Measurements from ENCODE around the gene SMAD6.

Gene SMAD6

GRCh38 chr15:66743204-66743603 is 41.2 kb downstream of the SMAD6 start:
- no peak for TF ChIP-seq CTCF (IDR thresholded peaks at IDR 0.05)

DNA sequence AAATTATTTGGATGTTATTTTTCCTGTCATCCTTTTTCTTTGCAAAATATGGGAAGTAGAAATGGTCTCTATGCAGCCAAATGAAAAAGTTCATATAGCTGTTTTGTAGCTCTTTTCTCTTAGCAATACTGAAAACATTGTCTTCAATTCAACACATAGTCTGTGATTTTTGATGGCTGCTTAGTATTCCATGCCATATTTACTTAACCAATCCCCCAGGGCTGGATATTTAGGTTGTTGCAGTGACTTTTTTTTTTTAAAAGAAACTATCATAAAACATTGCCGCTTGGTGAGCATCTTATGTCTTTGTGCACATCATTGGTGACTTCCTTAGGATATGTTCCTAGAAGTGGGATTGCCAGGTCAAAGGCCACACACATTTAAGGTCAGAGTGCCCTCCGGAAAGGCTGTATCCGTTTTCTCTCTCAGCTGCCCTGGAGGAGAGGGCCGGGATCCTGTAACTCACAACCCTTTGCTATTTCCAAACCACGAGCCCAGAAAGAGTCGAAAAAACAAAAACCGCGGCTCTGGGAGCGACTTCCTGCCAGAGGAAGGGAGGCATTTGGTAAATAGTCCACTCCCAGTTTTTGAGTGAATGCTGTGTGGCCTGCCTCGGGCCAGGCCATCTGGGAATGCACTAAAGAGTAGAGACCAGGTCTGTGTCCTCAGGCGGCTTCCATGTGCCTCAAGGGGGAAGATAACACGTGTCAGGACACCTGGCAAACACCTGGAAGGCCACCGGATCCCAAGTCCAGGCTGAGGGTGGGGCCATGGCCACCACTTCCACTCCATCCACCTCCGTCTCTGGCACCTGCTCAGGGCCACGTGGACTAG is 41.9 kb downstream of the SMAD6 start:
- no peak for TF ChIP-seq CTCF (IDR thresholded peaks at IDR 0.05)

DNA sequence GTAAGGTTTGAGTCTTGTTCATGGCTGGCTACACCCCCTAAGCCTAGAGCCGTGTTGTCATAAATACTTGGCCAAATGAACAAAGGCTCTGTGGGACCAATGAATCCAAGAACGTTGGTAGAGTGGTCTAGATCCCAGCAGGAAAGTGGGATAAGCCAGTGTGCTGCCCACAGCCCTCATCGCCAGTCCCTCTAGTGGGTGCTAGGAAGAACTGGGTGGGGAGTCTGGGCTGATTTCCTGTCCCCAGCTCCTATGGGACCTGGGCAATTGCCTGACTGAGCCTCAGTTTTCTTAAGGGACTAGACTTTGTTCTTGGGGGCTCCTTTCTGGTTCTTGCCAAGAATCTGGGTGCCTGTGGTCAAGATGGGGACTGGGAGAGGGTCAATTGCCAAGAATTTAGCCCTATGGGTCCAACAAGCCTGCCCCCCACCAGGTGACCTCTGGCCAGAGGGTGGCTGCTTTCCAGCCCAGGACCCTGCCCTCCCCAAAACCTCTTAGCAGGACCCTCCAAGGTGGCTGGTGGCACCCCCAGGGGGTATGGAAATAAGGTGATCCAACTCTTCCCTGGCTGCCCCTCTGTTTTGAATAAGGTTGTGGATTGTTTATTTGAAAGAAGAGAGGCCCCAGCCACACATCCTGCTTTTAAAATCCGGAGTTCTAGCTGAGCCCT is 42.7 kb downstream of the SMAD6 start:
- no peak for TF ChIP-seq CTCF (IDR thresholded peaks at IDR 0.05)

GRCh38 chr15:66745530-66746230 is 43.6 kb downstream of the SMAD6 start:
- TF ChIP-seq CTCF (IDR thresholded peaks at IDR 0.05): no peak

- no peak for TF ChIP-seq CTCF (IDR thresholded peaks at IDR 0.05)
Measured at GRCh38 chr15:66746231-66746605, 44.2 kb downstream of the SMAD6 start.

- TF ChIP-seq CTCF (IDR thresholded peaks at IDR 0.05): no peak
Measured at GRCh38 chr15:66747223-66747622, 45.2 kb downstream of the SMAD6 start.

GRCh38 chr15:66747886-66748707 is 46.1 kb downstream of the SMAD6 start:
- no peak for TF ChIP-seq CTCF (IDR thresholded peaks at IDR 0.05)

Measured in LNCAP (cell line).